HEK293 (cell line): ENCODE measurements around the gene ZSCAN5B.

Experiments used
- CTCF ChIA-PET: fragments of 350-600 bp; formaldehyde crosslinking; extraction: SDS; loops from one replicate; lab custom pipeline; 2021; ENCODE audit warnings: antibody characterized with exemption; lab: Yijun Ruan, JAX
- POLR2A ChIA-PET: fragments of 300-600 bp; formaldehyde crosslinking; extraction: SDS; loops from one replicate; lab custom pipeline; 2020; ENCODE audit warnings: antibody characterized with exemption, inconsistent platforms; lab: Yijun Ruan, JAX
- H3K27ac ChIP-seq: fragments of 200-500 bp; sonication (Bioruptor generic); 2 replicates; pipeline ENCODE4 v1.5.1; 2014; ENCODE audit warnings: low read depth, low read length, control low read depth, inconsistent platforms; ENCODE audit errors: extremely low read depth
- H3K36me3 ChIP-seq, 2 experiments: fragments of 200-500 bp in 1 of 2; sonication (Bioruptor generic) in 1 of 2; 1 replicate in 1 of 2; 2 replicates in 1 of 2; pipeline ENCODE4 v1.5.1; 2014 to 2017; ENCODE audit warnings: inconsistent platforms in 2 of 2, low read length in 2 of 2; ENCODE audit not compliant: control insufficient read depth in 2 of 2, insufficient read depth in 1 of 2
- H3K4me1 ChIP-seq: fragments of 200-500 bp; sonication (Bioruptor generic); 2 replicates; pipeline ENCODE4 v1.5.1; 2014; ENCODE audit warnings: mild to moderate bottlenecking, low read length, inconsistent platforms; ENCODE audit not compliant: control insufficient read depth, insufficient read depth
- H3K4me3 ChIP-seq: 2 replicates; pipeline ENCODE4 v1.5.1; 2011; ENCODE audit warnings: low read depth, mild to moderate bottlenecking, control low read depth, low read length, moderate library complexity
- H3K9me3 ChIP-seq: fragments of 200-500 bp; sonication (Bioruptor generic); 2 replicates; pipeline ENCODE4 v1.5.1; 2014; ENCODE audit warnings: low read depth, low read length, inconsistent platforms; ENCODE audit not compliant: control insufficient read depth, insufficient read depth
- GLIS1 ChIP-seq: fragments of 450-650 bp; formaldehyde crosslinking; IDR thresholded peaks from 2 replicates; pipeline ENCODE4 v1.5.1; 2016; ENCODE audit warnings: missing biosample characterization, missing genetic modification characterization
- IKZF3 ChIP-seq: fragments of 450-650 bp; IDR thresholded peaks from 2 replicates; pipeline ENCODE4 v1.5.0; 2018; ENCODE audit warnings: missing biosample characterization, mild to moderate bottlenecking, missing genetic modification characterization, moderate library complexity
- KLF10 ChIP-seq: fragments of 450-650 bp; IDR thresholded peaks from 2 replicates; pipeline ENCODE4 v1.5.1; 2018; ENCODE audit warnings: missing biosample characterization, mild to moderate bottlenecking, missing genetic modification characterization
- ZBTB20 ChIP-seq: fragments of 450-650 bp; formaldehyde crosslinking; IDR thresholded peaks from 2 replicates; pipeline ENCODE4 v1.5.1; 2016; ENCODE audit warnings: missing biosample characterization, missing genetic modification characterization
- ZIC2 ChIP-seq: fragments of 450-650 bp; formaldehyde crosslinking; IDR thresholded peaks from 2 replicates; pipeline ENCODE4 v1.5.1; 2016; ENCODE audit warnings: missing biosample characterization, missing genetic modification characterization
- ZNF10 ChIP-seq: fragments of 450-650 bp; formaldehyde crosslinking; IDR thresholded peaks from 2 replicates; pipeline ENCODE4 v1.5.1; 2017; ENCODE audit warnings: missing biosample characterization, missing genetic modification characterization
- ZNF174 ChIP-seq: fragments of 450-650 bp; formaldehyde crosslinking; IDR thresholded peaks from 2 replicates; pipeline ENCODE4 v1.5.0; 2017; ENCODE audit warnings: missing biosample characterization, mild to moderate bottlenecking, missing genetic modification characterization
- ZNF223 ChIP-seq: fragments of 450-650 bp; formaldehyde crosslinking; IDR thresholded peaks from 2 replicates; pipeline ENCODE4 v1.5.1; 2016; ENCODE audit warnings: missing biosample characterization, missing genetic modification characterization
- ZNF341 ChIP-seq: fragments of 450-650 bp; formaldehyde crosslinking; IDR thresholded peaks from 2 replicates; pipeline ENCODE4; 2016; ENCODE audit warnings: low read depth, missing biosample characterization, missing genetic modification characterization
- ZNF473 ChIP-seq: fragments of 450-650 bp; formaldehyde crosslinking; IDR thresholded peaks from 2 replicates; pipeline ENCODE4 v1.5.1; 2017; ENCODE audit warnings: missing biosample characterization, missing genetic modification characterization
- ZNF76 ChIP-seq: fragments of 450-650 bp; formaldehyde crosslinking; IDR thresholded peaks from 2 replicates; pipeline ENCODE4; 2016; ENCODE audit warnings: low read depth, missing biosample characterization, missing genetic modification characterization, borderline replicate concordance
- TF ChIP-seq, protein P1 (sequence below): fragments of 450-650 bp; formaldehyde crosslinking; IDR thresholded peaks from 2 replicates; pipeline ENCODE4 v1.5.1; 2017; ENCODE audit warnings: missing biosample characterization, missing genetic modification characterization
- TF ChIP-seq, protein P2 (sequence below): fragments of 450-650 bp; formaldehyde crosslinking; IDR thresholded peaks from 2 replicates; pipeline ENCODE4 v1.5.1; 2016; ENCODE audit warnings: missing biosample characterization, missing genetic modification characterization, borderline replicate concordance
- TF ChIP-seq, protein P3 (sequence below): fragments of 450-650 bp; formaldehyde crosslinking; IDR thresholded peaks from 2 replicates; pipeline ENCODE4 v1.5.1; 2017; ENCODE audit warnings: missing biosample characterization, missing genetic modification characterization
- TF ChIP-seq, protein P4 (sequence below): sonication (generic); formaldehyde crosslinking; IDR thresholded peaks from 2 replicates; pipeline ENCODE4 v1.8.1; 2022; ENCODE audit warnings: mild to moderate bottlenecking, moderate library complexity, missing genetic modification reagents
- TF ChIP-seq, protein P5 (sequence below): fragments of 450-650 bp; formaldehyde crosslinking; IDR thresholded peaks from 2 replicates; pipeline ENCODE4 v1.5.1; 2016; ENCODE audit warnings: missing biosample characterization, missing genetic modification characterization
- TF ChIP-seq, protein P6 (sequence below): fragments of 450-650 bp; formaldehyde crosslinking; conservative IDR thresholded peaks from 2 replicates; pipeline ENCODE4 v1.5.1; 2016; ENCODE audit warnings: low read depth, missing biosample characterization, missing genetic modification characterization

Gene ZSCAN5B

DNA sequence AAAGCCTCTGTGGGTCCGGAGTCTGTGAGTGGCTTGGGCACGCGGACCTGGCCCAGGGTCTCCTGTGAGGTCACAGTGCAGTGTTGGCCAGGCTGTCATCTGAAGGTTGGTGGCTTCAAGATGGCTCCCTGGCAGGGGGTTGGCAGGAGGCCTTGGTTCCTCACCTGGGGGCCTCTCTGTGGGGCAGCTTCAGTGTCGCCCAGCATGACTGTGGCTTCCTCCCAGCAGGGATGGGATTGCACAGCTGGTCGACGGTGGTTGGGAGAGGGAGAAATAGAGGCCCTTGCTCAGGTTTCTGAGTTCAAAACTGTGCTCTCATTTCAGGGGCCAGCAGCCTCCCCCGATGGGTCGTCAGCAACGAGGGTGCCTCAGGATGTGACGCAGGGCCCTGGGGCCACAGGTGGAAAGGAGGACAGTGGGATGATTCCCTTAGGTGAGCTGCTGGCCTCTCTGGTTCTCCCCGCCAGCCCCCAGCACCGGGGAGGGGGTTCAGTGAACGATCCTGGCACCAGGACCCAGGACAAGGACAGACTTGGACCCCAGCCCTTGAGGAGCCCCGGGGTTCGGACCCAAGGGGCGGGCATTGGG, 39.3 kb downstream of the ZSCAN5B start:
- H3K36me3 ChIP-seq, result peaks cover 22 to 77% of the 10 kb centered on the region in 2 experiments
- TF ChIP-seq ZNF76 (tag by site-specific recombination) (no peak), ZNF223 (tag by site-specific recombination) (no peak), GLIS1 (tag by site-specific recombination) (peak; percentile 91), ZNF10 (no peak), IKZF3 (no peak), ZIC2 (peak; percentile 79)
- TF ChIP-seq, protein P1, sequence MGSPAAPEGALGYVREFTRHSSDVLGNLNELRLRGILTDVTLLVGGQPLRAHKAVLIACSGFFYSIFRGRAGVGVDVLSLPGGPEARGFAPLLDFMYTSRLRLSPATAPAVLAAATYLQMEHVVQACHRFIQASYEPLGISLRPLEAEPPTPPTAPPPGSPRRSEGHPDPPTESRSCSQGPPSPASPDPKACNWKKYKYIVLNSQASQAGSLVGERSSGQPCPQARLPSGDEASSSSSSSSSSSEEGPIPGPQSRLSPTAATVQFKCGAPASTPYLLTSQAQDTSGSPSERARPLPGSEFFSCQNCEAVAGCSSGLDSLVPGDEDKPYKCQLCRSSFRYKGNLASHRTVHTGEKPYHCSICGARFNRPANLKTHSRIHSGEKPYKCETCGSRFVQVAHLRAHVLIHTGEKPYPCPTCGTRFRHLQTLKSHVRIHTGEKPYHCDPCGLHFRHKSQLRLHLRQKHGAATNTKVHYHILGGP, result no peak
- TF ChIP-seq, protein P2, sequence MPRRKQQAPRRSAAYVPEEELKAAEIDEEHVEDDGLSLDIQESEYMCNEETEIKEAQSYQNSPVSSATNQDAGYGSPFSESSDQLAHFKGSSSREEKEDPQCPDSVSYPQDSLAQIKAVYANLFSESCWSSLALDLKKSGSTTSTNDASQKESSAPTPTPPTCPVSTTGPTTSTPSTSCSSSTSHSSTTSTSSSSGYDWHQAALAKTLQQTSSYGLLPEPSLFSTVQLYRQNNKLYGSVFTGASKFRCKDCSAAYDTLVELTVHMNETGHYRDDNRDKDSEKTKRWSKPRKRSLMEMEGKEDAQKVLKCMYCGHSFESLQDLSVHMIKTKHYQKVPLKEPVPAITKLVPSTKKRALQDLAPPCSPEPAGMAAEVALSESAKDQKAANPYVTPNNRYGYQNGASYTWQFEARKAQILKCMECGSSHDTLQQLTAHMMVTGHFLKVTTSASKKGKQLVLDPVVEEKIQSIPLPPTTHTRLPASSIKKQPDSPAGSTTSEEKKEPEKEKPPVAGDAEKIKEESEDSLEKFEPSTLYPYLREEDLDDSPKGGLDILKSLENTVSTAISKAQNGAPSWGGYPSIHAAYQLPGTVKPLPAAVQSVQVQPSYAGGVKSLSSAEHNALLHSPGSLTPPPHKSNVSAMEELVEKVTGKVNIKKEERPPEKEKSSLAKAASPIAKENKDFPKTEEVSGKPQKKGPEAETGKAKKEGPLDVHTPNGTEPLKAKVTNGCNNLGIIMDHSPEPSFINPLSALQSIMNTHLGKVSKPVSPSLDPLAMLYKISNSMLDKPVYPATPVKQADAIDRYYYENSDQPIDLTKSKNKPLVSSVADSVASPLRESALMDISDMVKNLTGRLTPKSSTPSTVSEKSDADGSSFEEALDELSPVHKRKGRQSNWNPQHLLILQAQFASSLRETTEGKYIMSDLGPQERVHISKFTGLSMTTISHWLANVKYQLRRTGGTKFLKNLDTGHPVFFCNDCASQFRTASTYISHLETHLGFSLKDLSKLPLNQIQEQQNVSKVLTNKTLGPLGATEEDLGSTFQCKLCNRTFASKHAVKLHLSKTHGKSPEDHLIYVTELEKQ (tag by site-specific recombination), result no peak
- TF ChIP-seq, all 188 proteins: peak for 2
- CTCF ChIA-PET, result interaction anchor here (0.6 to 1.2 kb wide), 4 partner anchors 10 to 552 kb away, joined by 3 to 4 read pairs (median 4); no protein-coding TSS in a partner anchor
- POLR2A ChIA-PET, result no interaction called here
- Histone ChIP-seq H3K9me3 (no peaks in the 10 kb centered on the region), H3K27ac (no peak overlapping the region), H3K4me3 (no peak overlapping the region), H3K4me1 (no peaks in the 10 kb centered on the region)

DNA sequence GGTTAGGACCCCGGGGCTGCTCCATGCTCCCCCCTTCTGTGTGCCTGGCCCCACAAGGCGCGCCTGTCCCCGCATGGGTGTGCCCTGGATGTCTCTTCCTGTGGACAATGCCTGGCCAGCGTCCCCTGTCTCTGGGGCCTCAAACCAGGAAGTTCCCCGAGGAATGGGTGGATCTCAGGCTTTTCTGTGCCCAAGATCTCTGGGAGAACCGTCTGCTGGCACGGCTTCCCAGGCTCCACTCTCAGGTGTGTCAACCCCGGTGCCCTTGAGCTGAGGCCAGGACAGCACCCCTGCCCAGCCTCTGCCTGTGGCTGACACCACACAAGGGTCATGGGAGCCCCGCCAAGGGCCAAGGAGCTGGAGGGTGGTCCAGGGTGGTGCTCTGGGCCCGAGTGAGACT, 40.8 kb downstream of the ZSCAN5B start:
- CTCF ChIA-PET, result interaction anchor here (0.9 to 2.7 kb wide), 3 partner anchors 12 to 289 kb away, joined by 3 to 10 read pairs (median 4); no protein-coding TSS in a partner anchor
- Histone ChIP-seq H3K4me3 (no peak overlapping the region), H3K4me1 (no peaks in the 10 kb centered on the region), H3K36me3 (peaks cover 22 to 81% of the 10 kb centered on the region in 2 experiments), H3K27ac (no peak overlapping the region), H3K9me3 (no peaks in the 10 kb centered on the region)
- POLR2A ChIA-PET, result interaction anchor here (1.2 kb wide), 1 partner anchor 11 kb away, joined by 5 read pairs; no protein-coding TSS in a partner anchor
- TF ChIP-seq ZBTB20 (tag by site-specific recombination) (no peak), ZNF473 (tag by site-specific recombination) (no peak), ZNF174 (tag by site-specific recombination) (no peak), ZNF341 (tag by site-specific recombination) (no peak), KLF10 (tag by site-specific recombination) (no peak)
- TF ChIP-seq, protein P3, sequence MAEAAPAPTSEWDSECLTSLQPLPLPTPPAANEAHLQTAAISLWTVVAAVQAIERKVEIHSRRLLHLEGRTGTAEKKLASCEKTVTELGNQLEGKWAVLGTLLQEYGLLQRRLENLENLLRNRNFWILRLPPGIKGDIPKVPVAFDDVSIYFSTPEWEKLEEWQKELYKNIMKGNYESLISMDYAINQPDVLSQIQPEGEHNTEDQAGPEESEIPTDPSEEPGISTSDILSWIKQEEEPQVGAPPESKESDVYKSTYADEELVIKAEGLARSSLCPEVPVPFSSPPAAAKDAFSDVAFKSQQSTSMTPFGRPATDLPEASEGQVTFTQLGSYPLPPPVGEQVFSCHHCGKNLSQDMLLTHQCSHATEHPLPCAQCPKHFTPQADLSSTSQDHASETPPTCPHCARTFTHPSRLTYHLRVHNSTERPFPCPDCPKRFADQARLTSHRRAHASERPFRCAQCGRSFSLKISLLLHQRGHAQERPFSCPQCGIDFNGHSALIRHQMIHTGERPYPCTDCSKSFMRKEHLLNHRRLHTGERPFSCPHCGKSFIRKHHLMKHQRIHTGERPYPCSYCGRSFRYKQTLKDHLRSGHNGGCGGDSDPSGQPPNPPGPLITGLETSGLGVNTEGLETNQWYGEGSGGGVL, result no peak
- TF ChIP-seq, protein P4, sequence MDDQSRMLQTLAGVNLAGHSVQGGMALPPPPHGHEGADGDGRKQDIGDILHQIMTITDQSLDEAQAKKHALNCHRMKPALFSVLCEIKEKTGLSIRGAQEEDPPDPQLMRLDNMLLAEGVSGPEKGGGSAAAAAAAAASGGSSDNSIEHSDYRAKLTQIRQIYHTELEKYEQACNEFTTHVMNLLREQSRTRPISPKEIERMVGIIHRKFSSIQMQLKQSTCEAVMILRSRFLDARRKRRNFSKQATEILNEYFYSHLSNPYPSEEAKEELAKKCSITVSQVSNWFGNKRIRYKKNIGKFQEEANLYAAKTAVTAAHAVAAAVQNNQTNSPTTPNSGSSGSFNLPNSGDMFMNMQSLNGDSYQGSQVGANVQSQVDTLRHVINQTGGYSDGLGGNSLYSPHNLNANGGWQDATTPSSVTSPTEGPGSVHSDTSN (CRISPR knock-in tag), result no peak
- TF ChIP-seq, protein P5, sequence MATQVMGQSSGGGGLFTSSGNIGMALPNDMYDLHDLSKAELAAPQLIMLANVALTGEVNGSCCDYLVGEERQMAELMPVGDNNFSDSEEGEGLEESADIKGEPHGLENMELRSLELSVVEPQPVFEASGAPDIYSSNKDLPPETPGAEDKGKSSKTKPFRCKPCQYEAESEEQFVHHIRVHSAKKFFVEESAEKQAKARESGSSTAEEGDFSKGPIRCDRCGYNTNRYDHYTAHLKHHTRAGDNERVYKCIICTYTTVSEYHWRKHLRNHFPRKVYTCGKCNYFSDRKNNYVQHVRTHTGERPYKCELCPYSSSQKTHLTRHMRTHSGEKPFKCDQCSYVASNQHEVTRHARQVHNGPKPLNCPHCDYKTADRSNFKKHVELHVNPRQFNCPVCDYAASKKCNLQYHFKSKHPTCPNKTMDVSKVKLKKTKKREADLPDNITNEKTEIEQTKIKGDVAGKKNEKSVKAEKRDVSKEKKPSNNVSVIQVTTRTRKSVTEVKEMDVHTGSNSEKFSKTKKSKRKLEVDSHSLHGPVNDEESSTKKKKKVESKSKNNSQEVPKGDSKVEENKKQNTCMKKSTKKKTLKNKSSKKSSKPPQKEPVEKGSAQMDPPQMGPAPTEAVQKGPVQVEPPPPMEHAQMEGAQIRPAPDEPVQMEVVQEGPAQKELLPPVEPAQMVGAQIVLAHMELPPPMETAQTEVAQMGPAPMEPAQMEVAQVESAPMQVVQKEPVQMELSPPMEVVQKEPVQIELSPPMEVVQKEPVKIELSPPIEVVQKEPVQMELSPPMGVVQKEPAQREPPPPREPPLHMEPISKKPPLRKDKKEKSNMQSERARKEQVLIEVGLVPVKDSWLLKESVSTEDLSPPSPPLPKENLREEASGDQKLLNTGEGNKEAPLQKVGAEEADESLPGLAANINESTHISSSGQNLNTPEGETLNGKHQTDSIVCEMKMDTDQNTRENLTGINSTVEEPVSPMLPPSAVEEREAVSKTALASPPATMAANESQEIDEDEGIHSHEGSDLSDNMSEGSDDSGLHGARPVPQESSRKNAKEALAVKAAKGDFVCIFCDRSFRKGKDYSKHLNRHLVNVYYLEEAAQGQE (tag by site-specific recombination), result no peak
- TF ChIP-seq, protein P6, sequence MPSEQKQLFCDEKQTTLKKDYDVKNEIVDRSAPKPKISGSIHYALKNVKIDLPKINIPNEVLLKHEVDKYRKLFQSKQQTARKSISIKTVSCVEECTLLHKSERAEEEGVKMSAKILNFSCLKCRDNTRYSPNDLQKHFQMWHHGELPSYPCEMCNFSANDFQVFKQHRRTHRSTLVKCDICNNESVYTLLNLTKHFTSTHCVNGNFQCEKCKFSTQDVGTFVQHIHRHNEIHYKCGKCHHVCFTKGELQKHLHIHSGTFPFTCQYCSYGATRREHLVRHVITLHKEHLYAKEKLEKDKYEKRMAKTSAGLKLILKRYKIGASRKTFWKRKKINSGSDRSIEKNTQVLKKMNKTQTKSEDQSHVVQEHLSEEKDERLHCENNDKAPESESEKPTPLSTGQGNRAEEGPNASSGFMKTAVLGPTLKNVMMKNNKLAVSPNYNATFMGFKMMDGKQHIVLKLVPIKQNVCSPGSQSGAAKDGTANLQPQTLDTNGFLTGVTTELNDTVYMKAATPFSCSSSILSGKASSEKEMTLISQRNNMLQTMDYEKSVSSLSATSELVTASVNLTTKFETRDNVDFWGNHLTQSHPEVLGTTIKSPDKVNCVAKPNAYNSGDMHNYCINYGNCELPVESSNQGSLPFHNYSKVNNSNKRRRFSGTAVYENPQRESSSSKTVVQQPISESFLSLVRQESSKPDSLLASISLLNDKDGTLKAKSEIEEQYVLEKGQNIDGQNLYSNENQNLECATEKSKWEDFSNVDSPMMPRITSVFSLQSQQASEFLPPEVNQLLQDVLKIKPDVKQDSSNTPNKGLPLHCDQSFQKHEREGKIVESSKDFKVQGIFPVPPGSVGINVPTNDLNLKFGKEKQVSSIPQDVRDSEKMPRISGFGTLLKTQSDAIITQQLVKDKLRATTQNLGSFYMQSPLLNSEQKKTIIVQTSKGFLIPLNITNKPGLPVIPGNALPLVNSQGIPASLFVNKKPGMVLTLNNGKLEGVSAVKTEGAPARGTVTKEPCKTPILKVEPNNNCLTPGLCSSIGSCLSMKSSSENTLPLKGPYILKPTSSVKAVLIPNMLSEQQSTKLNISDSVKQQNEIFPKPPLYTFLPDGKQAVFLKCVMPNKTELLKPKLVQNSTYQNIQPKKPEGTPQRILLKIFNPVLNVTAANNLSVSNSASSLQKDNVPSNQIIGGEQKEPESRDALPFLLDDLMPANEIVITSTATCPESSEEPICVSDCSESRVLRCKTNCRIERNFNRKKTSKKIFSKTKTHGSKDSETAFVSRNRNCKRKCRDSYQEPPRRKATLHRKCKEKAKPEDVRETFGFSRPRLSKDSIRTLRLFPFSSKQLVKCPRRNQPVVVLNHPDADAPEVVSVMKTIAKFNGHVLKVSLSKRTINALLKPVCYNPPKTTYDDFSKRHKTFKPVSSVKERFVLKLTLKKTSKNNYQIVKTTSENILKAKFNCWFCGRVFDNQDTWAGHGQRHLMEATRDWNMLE (tag by site-specific recombination), result no peak
